ENCODE measurements around the gene YPEL3. TPM values are rescaled to one million over a fixed set of nuclear protein-coding genes. Genes with fewer than 3 reads are reported as not detected.
"Not testable (repeated sequence)": the region's sequence is repeated elsewhere in the genome, so short reads cannot be mapped to it uniquely, and the experiment has no call there.

YPEL3 gene
- total RNA-seq, 4 donors from 2014 or later = 138 to 197 (median 195) TPM

DNA sequence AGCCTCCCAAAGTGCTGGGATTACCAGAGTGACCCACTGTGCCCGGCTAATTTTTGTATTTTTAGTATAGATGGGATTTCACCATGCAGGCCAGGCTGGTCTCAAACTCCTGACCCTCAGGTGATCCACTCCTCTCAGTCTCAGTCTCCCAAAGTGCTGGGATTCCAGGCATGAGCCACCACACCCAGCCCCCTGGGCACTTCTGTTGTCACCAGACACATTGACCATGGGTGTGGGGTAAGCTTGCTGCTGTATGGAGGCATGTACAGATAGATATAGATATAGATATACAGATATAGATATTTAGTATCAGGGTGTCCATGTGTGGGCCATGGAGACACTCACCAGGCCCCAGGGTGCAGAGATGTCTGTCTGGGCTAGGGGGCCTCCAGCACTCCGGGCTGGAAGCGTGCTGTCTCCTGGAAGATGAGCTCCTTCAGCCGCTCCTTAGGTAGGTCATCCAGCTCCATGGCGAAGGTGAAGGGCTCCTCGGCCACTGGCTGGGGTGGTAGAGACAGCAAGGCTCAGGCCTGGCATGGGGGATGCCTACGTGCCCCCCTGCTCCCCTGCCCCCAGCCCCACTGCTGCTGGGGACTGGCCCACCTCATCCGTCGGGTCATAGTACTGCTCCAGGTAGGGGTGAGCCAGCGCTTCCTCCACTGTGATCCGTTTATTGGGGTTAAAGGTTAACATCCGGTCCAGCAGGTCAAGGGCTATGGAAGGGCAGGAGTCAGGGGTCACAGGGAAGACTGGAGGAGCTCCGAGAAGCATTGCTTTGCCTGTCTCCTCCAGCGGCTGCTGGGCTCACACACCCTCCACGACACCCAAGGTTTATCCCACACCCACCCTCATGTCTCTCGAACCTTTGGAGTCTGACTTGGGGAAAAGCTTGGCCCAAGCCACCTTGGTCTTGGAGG, 20.5 kb upstream of the YPEL3 start:
- 94% methylated on average over 14 of the region's 16 CpGs for WGBS
- no peaks in the 10 kb centered on the region for H3K27me3 ChIP-seq
- no peak for DNase-seq (ENCODE audit: low spot score in 2 of 2)
- H3K9me3 ChIP-seq = no peaks in the 10 kb centered on the region
- peaks cover 70% of the 10 kb centered on the region for H3K36me3 ChIP-seq
- TF ChIP-seq EP300 (IDR thresholded peaks at IDR 0.05) (no peak), CTCF (IDR thresholded peaks at IDR 0.05) (no peak), POLR2A (IDR thresholded peaks at IDR 0.05) (no peak)
- H3K4me1 ChIP-seq = peaks cover 20% of the 10 kb centered on the region
- no peak overlapping the region for H3K4me3 ChIP-seq
- no peak overlapping the region for H3K27ac ChIP-seq

GRCh38 chr16:30115238-30115637, 19.2 kb upstream of the YPEL3 start:
- TF ChIP-seq POLR2A (IDR thresholded peaks at IDR 0.05) = no peak
- no peak for TF ChIP-seq POLR2AphosphoS5 (IDR thresholded peaks at IDR 0.05)
- no peak for TF ChIP-seq EP300 (IDR thresholded peaks at IDR 0.05)
- no peak for TF ChIP-seq CTCF (IDR thresholded peaks at IDR 0.05)
- H3K9me3 ChIP-seq = no peaks in the 10 kb centered on the region
- H3K4me3 ChIP-seq = no peak overlapping the region
- 68% methylated on average over 7 of the region's 7 CpGs for WGBS
- peaks cover 19% of the 10 kb centered on the region for H3K4me1 ChIP-seq
- no peak overlapping the region for H3K27ac ChIP-seq
- peaks cover 83% of the 10 kb centered on the region for H3K36me3 ChIP-seq
- H3K27me3 ChIP-seq = no peaks in the 10 kb centered on the region
- DNase-seq (ENCODE audit: low spot score in 2 of 2) = no peak

- Histone ChIP-seq H3K36me3 (peaks cover 87% of the 10 kb centered on the region), H3K4me1 (peaks cover 19% of the 10 kb centered on the region)
- not testable (repeated sequence) for DNase-seq (ENCODE audit: low spot score in 2 of 2); H3K4me3 ChIP-seq; H3K27me3 ChIP-seq; H3K27ac ChIP-seq; H3K9me3 ChIP-seq
- 81% methylated on average over 7 of the region's 7 CpGs for WGBS
Measured at GRCh38 chr16:30114833-30115232, 18.8 kb upstream of the YPEL3 start.

GRCh38 chr16:30114411-30114810, 18.4 kb upstream of the YPEL3 start:
- TF ChIP-seq CTCF (IDR thresholded peaks at IDR 0.05) = no peak
- no peak for TF ChIP-seq EP300 (IDR thresholded peaks at IDR 0.05)
- no peak for TF ChIP-seq POLR2A (IDR thresholded peaks at IDR 0.05)
- TF ChIP-seq POLR2AphosphoS5 (IDR thresholded peaks at IDR 0.05) = no peak
- no peak for DNase-seq (ENCODE audit: low spot score in 2 of 2)
- Histone ChIP-seq H3K9me3 (no peaks in the 10 kb centered on the region), H3K27me3 (no peaks in the 10 kb centered on the region), H3K4me3 (no peak overlapping the region), H3K36me3 (peaks cover 87% of the 10 kb centered on the region), H3K27ac (no peak overlapping the region), H3K4me1 (peaks cover 19% of the 10 kb centered on the region)
- WGBS = 53% methylated on average over 2 of the region's 11 CpGs

- Histone ChIP-seq H3K9me3 (no peaks in the 10 kb centered on the region), H3K4me1 (peaks cover 19% of the 10 kb centered on the region), H3K27ac (no peak overlapping the region), H3K27me3 (no peaks in the 10 kb centered on the region), H3K36me3 (peaks cover 84% of the 10 kb centered on the region), H3K4me3 (no peak overlapping the region)
- DNase-seq (ENCODE audit: low spot score in 2 of 2) = no peak
- WGBS = 98% methylated on average over 7 of the region's 20 CpGs
- TF ChIP-seq EP300 (IDR thresholded peaks at IDR 0.05) = no peak
- no peak for TF ChIP-seq CTCF (IDR thresholded peaks at IDR 0.05)
- TF ChIP-seq POLR2A (IDR thresholded peaks at IDR 0.05) = no peak
- no peak for TF ChIP-seq POLR2AphosphoS5 (IDR thresholded peaks at IDR 0.05)
Measured at GRCh38 chr16:30113711-30114333, 17.8 kb upstream of the YPEL3 start.

Data from suprapubic skin (tissue), 4 donors.